ENCODE results near the gene PLA2G7. TPM values are rescaled to one million over a fixed set of nuclear protein-coding genes. Genes with fewer than 3 reads are reported as not detected.

The PLA2G7 gene
- total and polyA plus RNA-seq, 2 of the 8 experiments (the other 6 are each of a cell fraction or from before 2014, with no cell fraction given) = 1.5 to 2.2 TPM

DNA sequence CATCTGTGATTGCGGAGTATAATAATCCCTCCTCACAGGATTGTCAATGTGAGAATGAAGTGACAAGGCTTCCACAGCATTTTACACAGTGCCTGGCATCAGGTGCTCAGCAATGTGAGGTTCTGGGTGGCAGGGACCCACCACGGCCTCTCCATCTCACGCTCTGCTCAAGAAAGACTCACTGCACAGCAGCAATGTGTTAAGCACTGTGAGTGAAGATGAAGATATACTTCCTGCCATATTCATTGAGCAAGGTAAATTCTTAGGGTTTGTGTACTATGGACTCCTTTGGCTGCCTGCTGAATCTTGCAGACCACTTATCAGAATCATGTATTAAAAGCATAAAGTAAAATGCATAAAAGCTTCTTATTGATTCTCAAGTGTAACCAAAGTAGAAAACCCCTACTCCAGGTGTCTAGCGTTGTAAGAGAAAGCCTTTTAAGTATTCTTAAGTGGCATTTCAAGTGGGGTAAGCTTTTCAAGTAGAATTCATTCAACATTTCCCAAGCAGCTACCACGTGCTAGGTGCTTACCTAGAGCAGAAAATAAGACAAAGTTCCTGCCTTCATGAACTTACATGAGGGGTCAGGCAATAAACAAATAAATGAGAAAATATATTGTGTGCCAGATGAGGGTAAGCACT, 41.0 kb upstream of the PLA2G7 start:
- Histone ChIP-seq H2BK120ac (replicated peaks; ENCODE audit: low read depth, low read length) (no peak overlapping the region), H2BK5ac (ENCODE audit: low read depth, low read length) (no peak overlapping the region), H3K23me2 (ENCODE audit: low read depth, low read length) (no peaks in the 10 kb centered on the region), H2BK15ac (ENCODE audit: low read length) (no peak overlapping the region), H3K18ac (ENCODE audit: extremely low read depth, low read length) (no peak overlapping the region), H4K8ac (ENCODE audit: extremely low read depth, insufficient read depth, low read length) (no peak overlapping the region), H3K79me1 (ENCODE audit: low read depth, low read length) (no peaks in the 10 kb centered on the region), H3K9me3 (ENCODE audit: insufficient read depth in 2 of 2, low read depth in 1 of 2, low read length in 1 of 2) (no peaks in the 10 kb centered on the region), H2BK12ac (ENCODE audit: low read depth, low read length) (no peak overlapping the region), H4K5ac (ENCODE audit: insufficient read length, low read depth, low read length) (no peak overlapping the region), H4K91ac (replicated peaks; ENCODE audit: insufficient read length, low read length) (no peak overlapping the region), H3K4me3 (ENCODE audit: extremely low read depth in 1 of 4, insufficient read depth in 2 of 4, low read depth in 3 of 4, low read length in 4 of 4) (no peak overlapping the region), H3K4me2 (ENCODE audit: insufficient read depth in 1 of 2, low read depth in 2 of 2, low read length in 2 of 2) (no peak overlapping the region), H2AFZ (ENCODE audit: low read length) (peak overlapping the region; percentile 58; the same call in 1 of the 2 replicates), H4K20me1 (replicated peaks in 1 of 2; ENCODE audit: control insufficient read depth in 1 of 2, insufficient read depth in 2 of 2, low read length in 2 of 2) (no peaks in the 10 kb centered on the region), H2BK20ac (ENCODE audit: low read length) (no peak overlapping the region), H3K27ac (ENCODE audit: low read depth, low read length) (no peak overlapping the region), H3K14ac (ENCODE audit: insufficient read length) (no peak overlapping the region), H3K9ac (replicated peaks in 1 of 4; ENCODE audit: extremely low read depth in 1 of 4, low read depth in 3 of 4, low read length in 3 of 4) (no peak overlapping the region), H3K4me1 (replicated peaks in 1 of 4; ENCODE audit: control insufficient read depth in 3 of 4, insufficient read depth in 4 of 4, low read length in 3 of 4) (no peaks in the 10 kb centered on the region), H3K36me3 (ENCODE audit: control insufficient read depth in 2 of 4, insufficient read depth in 4 of 4, low read length in 3 of 4) (no peaks in the 10 kb centered on the region), H2AK5ac (ENCODE audit: low read depth, low read length) (no peak overlapping the region), H3K56ac (replicated peaks; ENCODE audit: insufficient read length, low read depth, low read length) (no peak overlapping the region), H3K4ac (replicated peaks; ENCODE audit: insufficient read length, low read depth, low read length) (no peak overlapping the region), H3K23ac (ENCODE audit: insufficient read length) (no peak overlapping the region), H3K27me3 (replicated peaks in 1 of 4; ENCODE audit: control insufficient read depth in 3 of 4, extremely low read depth in 1 of 4, insufficient read depth in 3 of 4, low read length in 3 of 4) (no peaks in the 10 kb centered on the region), H3K79me2 (ENCODE audit: control insufficient read depth in 1 of 2, insufficient read depth in 2 of 2, low read length in 2 of 2) (no peaks in the 10 kb centered on the region)
- FAIRE-seq = no peak
- DNase-seq (ENCODE audit: low read depth in 1 of 2, low spot score in 2 of 2) = no peak
- ChIA-PET CTCF (ENCODE audit: partially characterized antibody) (interaction anchor here (1.4 kb wide), 1 partner anchor 45 kb away, joined by 3 read pairs; no protein-coding TSS in a partner anchor), POLR2A (ENCODE audit: partially characterized antibody) (interaction anchor here (1.1 kb wide), 1 partner anchor 70 kb away, joined by 3 read pairs; no protein-coding TSS in a partner anchor)
- 90% methylated on average over 5 of the region's 5 CpGs; no CpG with 5 or more reads in 1 of the 2 experiments for WGBS, 2 experiments (ENCODE audit: extremely low coverage in 1 of 2, insufficient coverage in 1 of 2, insufficient read length in 1 of 2, insufficient replicate concordance in 2 of 2, low coverage in 1 of 2, low lambda C conversion rate in 2 of 2, missing lambda C conversion rate in 1 of 2)
- no peak for TF ChIP-seq KDM4A (IDR thresholded peaks at IDR 0.05; ENCODE audit: low read depth, low read length, severe bottlenecking)

All from H1 (cell line).